Stimulated activated naive B cell treated with anti-CD40 and anti-IgM and Interleukin-4, amounts not matched to agents 10 μg/mL and 1 μg/mL and 100 μg/mL, for 72 hours (primary cell): ENCODE data around the gene ZNF692.
A peak's percentile ranks its signal among the peaks of the same experiment; 100 is the strongest.
"Not testable (repeated sequence)": the region's sequence is repeated elsewhere in the genome, so short reads cannot be mapped to it uniquely, and the experiment has no call there.

Experiments
- ATAC-seq, 2 donors: fragments of 150-1000 bp; cut with Tn5 transposase; replicated peaks; 2 replicates each; pipeline ENCODE4 v1.10.0; 2021; ENCODE audit warnings: moderate library complexity in 1 of 2
- DNase-seq: peaks from one replicate; pipeline ENCODE4 v3.0.0; 2021
- H3K27ac Mint-ChIP-seq: one replicate; pipeline ENCODE4 v1.8.0; 2022; ENCODE audit warnings: mild to moderate bottlenecking, mixed read lengths
- H3K27me3 Mint-ChIP-seq, 2 donors: one replicate each; pipeline ENCODE4 v1.8.0; 2022; ENCODE audit warnings: mixed read lengths in 2 of 2
- H3K36me3 Mint-ChIP-seq, 2 donors: one replicate each; pipeline ENCODE4 v1.8.0; 2022; ENCODE audit warnings: mixed read lengths in 2 of 2, mild to moderate bottlenecking in 1 of 2
- H3K4me1 Mint-ChIP-seq, 2 donors: one replicate each; pipeline ENCODE4 v1.8.0; 2022; ENCODE audit warnings: mixed read lengths in 2 of 2, mild to moderate bottlenecking in 1 of 2
- H3K4me3 Mint-ChIP-seq, 2 donors: one replicate each; pipeline ENCODE4 v1.8.0; 2022; ENCODE audit warnings: mild to moderate bottlenecking in 2 of 2, mixed read lengths in 2 of 2, moderate library complexity in 1 of 2
- H3K9me3 Mint-ChIP-seq, 2 donors: one replicate each; pipeline ENCODE4 v1.8.0; 2022; ENCODE audit warnings: mixed read lengths in 2 of 2, mild to moderate bottlenecking in 1 of 2

ZNF692 gene

GRCh38 chr1:248837045-248837780 is 21.7 kb downstream of the ZNF692 start:
- Mint-ChIP-seq H3K27me3 (no peaks in the 10 kb centered on the region), H3K36me3 (peaks cover 2 to 5% of the 10 kb centered on the region in 2 donors), H3K27ac (no peak overlapping the region), H3K4me3 (no peak overlapping the region), H3K4me1 (peaks cover 13 to 30% of the 10 kb centered on the region in 2 donors), H3K9me3 (no peaks in the 10 kb centered on the region)
- DNase-seq (no peak), ATAC-seq (no peak)

GRCh38 chr1:248834343-248834940 is 24.4 kb downstream of the ZNF692 start:
- Mint-ChIP-seq H3K9me3 (no peaks in the 10 kb centered on the region), H3K4me1 (peaks cover 1 to 5% of the 10 kb centered on the region in 2 donors), H3K27ac (no peak overlapping the region), H3K27me3 (peaks cover 0 to 4% of the 10 kb centered on the region in 2 donors), H3K36me3 (peaks cover 1 to 4% of the 10 kb centered on the region in 2 donors), H3K4me3 (no peak overlapping the region)
- ATAC-seq (no peak), DNase-seq (no peak)

- H3K27ac Mint-ChIP-seq, result no peak overlapping the region
- no peak overlapping the region for H3K4me3 Mint-ChIP-seq
- H3K27me3 Mint-ChIP-seq, result peaks cover 0 to 4% of the 10 kb centered on the region in 2 donors
- ATAC-seq (no peak), DNase-seq (no peak)
- peaks cover under 1 to 12% of the 10 kb centered on the region in 2 donors for H3K4me1 Mint-ChIP-seq
- no peaks in the 10 kb centered on the region for H3K36me3 Mint-ChIP-seq
- no peaks in the 10 kb centered on the region for H3K9me3 Mint-ChIP-seq
These were observed 27.0 kb downstream of the ZNF692 start for GRCh38 chr1:248831842-248832241.

- not testable (repeated sequence) for H3K9me3 Mint-ChIP-seq, DNase-seq, H3K27ac Mint-ChIP-seq, ATAC-seq, H3K4me3 Mint-ChIP-seq, H3K27me3 Mint-ChIP-seq, H3K36me3 Mint-ChIP-seq
- peaks cover 4 to 18% of the 10 kb centered on the region in 2 donors for H3K4me1 Mint-ChIP-seq
These were observed 28.2 kb downstream of the ZNF692 start for GRCh38 chr1:248830718-248831017.

- H3K27ac Mint-ChIP-seq, result no peak overlapping the region
These were observed 30.0 kb downstream of the ZNF692 start for GRCh38 chr1:248828845-248829244.

DNA sequence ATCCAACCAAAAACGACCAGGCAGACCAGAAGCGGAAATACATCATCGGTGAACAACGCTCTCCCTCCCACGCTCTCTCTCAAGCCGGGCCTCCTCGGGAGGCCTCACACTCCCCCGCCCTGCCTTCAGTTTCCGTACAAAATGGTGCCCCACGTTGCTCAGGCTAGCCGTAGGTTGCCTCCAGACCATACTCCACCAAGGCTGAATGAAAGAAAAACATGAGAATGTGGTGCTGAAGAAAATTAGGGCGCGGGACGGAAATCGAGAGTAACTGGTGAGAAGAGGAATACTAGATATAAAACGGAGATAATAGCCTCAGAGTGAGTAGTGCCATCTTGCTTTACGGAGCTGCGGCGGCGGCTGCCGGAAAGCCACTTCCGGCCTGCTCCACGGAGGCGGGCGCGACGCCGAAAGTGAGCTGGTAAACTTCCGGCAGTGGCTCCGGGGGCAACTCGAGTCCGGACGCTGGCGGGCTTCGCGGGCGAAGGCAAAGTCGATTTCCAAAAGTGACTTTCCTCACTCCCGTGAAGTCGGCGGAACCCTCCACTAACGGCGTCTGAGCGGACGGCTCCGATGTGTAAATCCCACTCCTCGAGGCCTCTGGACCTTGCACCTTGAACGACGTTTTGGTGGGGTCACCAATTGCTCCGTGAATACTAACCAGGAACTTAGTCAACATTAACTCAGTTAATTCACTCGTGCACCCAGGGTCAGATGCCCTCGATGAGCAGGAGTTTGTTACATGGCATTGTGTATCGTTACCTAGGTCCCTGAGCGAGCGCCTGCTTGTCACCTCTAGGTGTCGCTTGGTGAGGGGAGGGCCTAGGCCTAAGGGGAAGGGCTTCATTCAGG is 32.8 kb downstream of the ZNF692 start, which contains the start of gene SH3BP5L:
Gene SH3BP5L (minus strand): TSS at position 7 of the 852 bp plus-strand sequence. CDS start 980 bp downstream, outside the sequence.
- Mint-ChIP-seq H3K4me1 (peaks cover 37 to 63% of the 10 kb centered on the region in 2 donors), H3K27me3 (peaks cover 0 to under 1% of the 10 kb centered on the region in 2 donors), H3K4me3 (peak within 1 kb of the TSS; percentile 96 to 99), H3K27ac (peak within 1 kb of the TSS; percentile 99), H3K9me3 (no peaks in the 10 kb centered on the region), H3K36me3 (peaks cover 17 to 36% of the 10 kb centered on the region in 2 donors)
- peak; percentile 91 to 92 for ATAC-seq
- peak; percentile 86 for DNase-seq

More at GRCh38 chr1:248828845-248829244, 30.0 kb downstream of the ZNF692 start:
- DNase-seq (no peak), ATAC-seq (no peak)
- peaks cover 3 to 16% of the 10 kb centered on the region in 2 donors for H3K36me3 Mint-ChIP-seq
- H3K9me3 Mint-ChIP-seq, result no peaks in the 10 kb centered on the region
- peaks cover 19 to 36% of the 10 kb centered on the region in 2 donors for H3K4me1 Mint-ChIP-seq
- peaks cover 0 to 4% of the 10 kb centered on the region in 2 donors for H3K27me3 Mint-ChIP-seq
- no peak overlapping the region for H3K4me3 Mint-ChIP-seq

- peak; percentile 4 to 7 for ATAC-seq
- no peak for DNase-seq
- Mint-ChIP-seq H3K36me3 (peaks cover 23 to 42% of the 10 kb centered on the region in 2 donors), H3K27ac (peak overlapping the region; percentile 99), H3K27me3 (no peaks in the 10 kb centered on the region), H3K9me3 (no peaks in the 10 kb centered on the region), H3K4me1 (peaks cover 43 to 69% of the 10 kb centered on the region in 2 donors), H3K4me3 (peak overlapping the region; percentile 96 to 99)
These were observed 33.3 kb downstream of the ZNF692 start for GRCh38 chr1:248825573-248825908.

- Mint-ChIP-seq H3K4me3 (peak overlapping the region; percentile 96 to 99), H3K4me1 (peaks cover 47 to 73% of the 10 kb centered on the region in 2 donors), H3K27ac (peak overlapping the region; percentile 99), H3K9me3 (no peaks in the 10 kb centered on the region), H3K27me3 (no peaks in the 10 kb centered on the region), H3K36me3 (peaks cover 27 to 46% of the 10 kb centered on the region in 2 donors)
- ATAC-seq, result no peak
- DNase-seq, result no peak
These were observed 33.7 kb downstream of the ZNF692 start for GRCh38 chr1:248825136-248825535.

DNA sequence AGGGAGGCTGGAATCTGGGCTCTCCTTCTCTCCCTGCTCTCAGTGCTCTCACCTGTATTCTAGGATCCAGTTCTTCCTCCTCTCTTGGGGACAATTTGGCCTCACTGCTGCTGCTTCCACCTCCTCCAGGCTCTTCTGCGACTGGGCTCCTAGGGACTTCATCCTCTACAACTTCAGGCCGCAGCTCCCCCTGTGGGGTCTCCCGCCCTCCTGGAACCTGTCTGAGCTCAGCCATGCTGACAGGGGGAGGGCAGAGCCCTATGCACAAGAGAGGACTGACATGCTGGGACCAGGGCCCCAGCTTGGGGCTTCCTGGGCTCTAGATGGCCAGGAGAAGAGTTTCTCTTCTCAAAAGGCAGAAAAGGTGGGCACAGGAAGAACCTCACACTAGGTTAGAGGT is 34.2 kb downstream of the ZNF692 start:
- H3K36me3 Mint-ChIP-seq, result peaks cover 30 to 48% of the 10 kb centered on the region in 2 donors
- H3K4me3 Mint-ChIP-seq, result peak overlapping the region; percentile 96 to 99
- H3K27me3 Mint-ChIP-seq, result no peaks in the 10 kb centered on the region
- H3K27ac Mint-ChIP-seq, result peak overlapping the region; percentile 99
- no peaks in the 10 kb centered on the region for H3K9me3 Mint-ChIP-seq
- ATAC-seq, result no peak
- no peak for DNase-seq
- peaks cover 50 to 77% of the 10 kb centered on the region in 2 donors for H3K4me1 Mint-ChIP-seq

DNA sequence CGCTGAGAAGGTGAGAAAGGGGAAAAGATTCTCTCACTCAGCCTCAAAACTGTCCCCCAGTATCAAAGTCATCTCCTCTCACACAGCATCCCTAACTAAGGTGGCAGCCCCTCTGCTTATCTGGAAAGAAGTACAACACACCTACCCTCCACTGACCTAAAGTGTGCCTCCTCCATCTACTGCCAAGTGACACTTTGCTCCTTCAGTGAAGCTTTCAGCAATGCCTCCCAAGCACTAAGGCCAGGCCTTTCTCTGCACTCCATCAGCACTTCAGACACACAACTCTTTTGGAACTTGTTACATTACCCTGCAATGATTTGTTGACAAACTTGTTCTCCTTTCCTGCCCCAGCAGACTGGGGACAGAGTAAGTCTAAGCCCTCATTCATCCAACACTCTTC is 34.6 kb downstream of the ZNF692 start:
- Mint-ChIP-seq H3K36me3 (peaks cover 31 to 49% of the 10 kb centered on the region in 2 donors), H3K4me3 (peak overlapping the region; percentile 96 to 99), H3K9me3 (no peaks in the 10 kb centered on the region), H3K27ac (peak overlapping the region; percentile 99), H3K4me1 (peaks cover 50 to 79% of the 10 kb centered on the region in 2 donors), H3K27me3 (no peaks in the 10 kb centered on the region)
- ATAC-seq (no peak), DNase-seq (no peak)

DNA sequence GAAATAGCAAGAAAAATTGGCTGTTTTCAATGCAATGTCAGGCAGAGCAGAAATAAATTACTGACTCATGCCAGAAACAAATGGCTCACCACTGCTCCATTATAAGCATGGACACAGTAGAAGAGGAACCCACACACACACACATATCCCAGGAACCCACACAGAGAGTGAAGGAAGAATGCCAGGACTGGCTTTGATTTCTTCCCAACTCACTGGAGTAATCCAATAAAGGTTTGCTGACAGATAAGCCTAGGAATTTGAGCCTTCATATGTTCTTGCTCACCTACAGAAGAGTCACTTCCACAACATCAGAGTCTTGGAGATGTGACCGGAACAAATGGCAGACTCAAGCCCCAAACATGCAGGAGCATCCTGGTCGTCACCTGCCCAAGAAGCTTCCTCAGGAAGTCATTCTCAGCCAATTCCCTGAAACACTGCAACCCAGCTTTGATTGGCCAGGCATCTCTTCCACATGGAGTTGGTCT is 35.3 kb downstream of the ZNF692 start:
- Mint-ChIP-seq H3K4me3 (peak overlapping the region; percentile 5 to 96), H3K9me3 (no peaks in the 10 kb centered on the region), H3K27me3 (no peaks in the 10 kb centered on the region), H3K36me3 (peaks cover 37 to 55% of the 10 kb centered on the region in 2 donors), H3K27ac (no peak overlapping the region), H3K4me1 (peaks cover 54 to 82% of the 10 kb centered on the region in 2 donors)
- ATAC-seq (no peak), DNase-seq (no peak)

DNA sequence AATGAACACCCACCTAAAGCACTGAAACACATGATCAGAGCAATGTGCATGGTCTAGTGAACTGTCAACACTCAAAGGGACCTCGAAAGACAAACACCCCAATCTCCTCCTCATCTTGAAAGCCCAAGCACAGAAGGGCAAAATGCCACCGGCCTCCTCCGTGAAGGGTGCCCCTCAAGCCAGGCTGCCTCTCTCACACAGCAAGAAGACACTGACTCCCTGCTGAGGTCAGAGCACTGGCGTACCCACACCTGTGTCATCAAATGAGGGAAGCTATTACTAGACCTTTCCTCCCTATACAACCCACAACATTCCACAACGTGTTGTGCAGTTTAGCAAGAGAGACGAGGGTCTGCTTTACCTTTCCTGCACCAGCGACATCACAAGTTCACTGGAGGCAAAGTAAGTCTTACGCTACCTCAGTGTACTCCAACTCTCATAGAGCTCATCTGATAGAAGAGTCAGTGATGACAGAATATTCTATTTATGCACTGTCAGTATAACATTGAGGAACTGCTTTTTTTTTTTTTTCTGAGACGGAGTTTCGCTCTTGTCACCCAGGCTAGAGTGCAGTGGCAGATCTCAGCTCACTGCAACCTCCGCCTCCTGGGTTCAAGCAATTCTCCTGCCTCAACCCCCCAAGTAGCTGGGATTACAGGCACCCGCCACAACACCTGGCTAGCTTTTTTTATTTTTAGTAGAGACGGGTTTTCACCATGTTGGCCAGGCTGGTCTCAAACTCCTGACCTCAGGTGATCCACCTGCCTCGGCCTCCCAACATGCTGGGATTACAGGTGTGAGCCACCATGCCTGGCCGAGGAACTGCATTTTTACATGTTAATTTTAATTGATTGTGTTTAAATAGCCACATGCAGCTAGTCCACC is 36.5 kb downstream of the ZNF692 start:
- DNase-seq (no peak), ATAC-seq (peak in 1 of 2 donors; percentile 20)
- H3K36me3 Mint-ChIP-seq, result peaks cover 37 to 66% of the 10 kb centered on the region in 2 donors

DNA sequence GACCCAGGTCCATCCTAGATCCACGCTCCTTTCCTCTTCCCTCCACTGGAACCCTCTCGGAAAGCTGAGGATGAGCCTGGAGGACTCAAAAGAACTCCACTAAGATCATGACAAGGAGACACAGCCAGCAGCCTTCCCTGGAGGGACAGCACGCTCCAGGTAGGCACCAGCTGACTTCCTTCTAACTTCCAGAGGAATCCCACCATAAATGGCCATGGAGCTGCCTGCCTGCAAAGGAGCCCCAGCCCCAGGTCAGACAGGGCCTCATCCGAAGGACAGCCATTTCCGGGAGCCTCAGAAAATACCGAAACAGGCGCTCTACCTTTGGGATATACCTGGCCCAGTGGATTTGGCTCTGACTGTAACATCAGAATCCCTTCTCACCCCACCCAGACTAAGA is 37.2 kb downstream of the ZNF692 start:
- no peaks in the 10 kb centered on the region for H3K27me3 Mint-ChIP-seq
- H3K27ac Mint-ChIP-seq, result no peak overlapping the region
- peaks cover 42 to 71% of the 10 kb centered on the region in 2 donors for H3K36me3 Mint-ChIP-seq
- H3K4me3 Mint-ChIP-seq, result no peak overlapping the region
- H3K9me3 Mint-ChIP-seq, result no peaks in the 10 kb centered on the region
- peaks cover 63 to 91% of the 10 kb centered on the region in 2 donors for H3K4me1 Mint-ChIP-seq
- DNase-seq (no peak), ATAC-seq (no peak)

More for the DNA sequence above, 36.5 kb downstream of the ZNF692 start:
- H3K27ac Mint-ChIP-seq, result peak overlapping the region; percentile 71
- no peaks in the 10 kb centered on the region for H3K9me3 Mint-ChIP-seq
- peak overlapping the region; percentile 41 to 55 for H3K4me3 Mint-ChIP-seq
- peaks cover 62 to 91% of the 10 kb centered on the region in 2 donors for H3K4me1 Mint-ChIP-seq
- H3K27me3 Mint-ChIP-seq, result no peaks in the 10 kb centered on the region
